K562 (cell line): ENCODE results near the gene APC.

Experiments
- CBFB ChIP-seq: sonication (generic); formaldehyde crosslinking; IDR thresholded peaks from 2 replicates; pipeline ENCODE4 v1.4.0; 2020; ENCODE audit warnings: mild to moderate bottlenecking, missing genetic modification reagents
- FOSL1 ChIP-seq: fragments of 200-800 bp; sonication (Bioruptor generic); conservative IDR thresholded peaks from 2 replicates; pipeline ENCODE4 v1.6.1; 2016; ENCODE audit warnings: missing genetic modification characterization, missing compliant biosample characterization
- HSF4 ChIP-seq: fragments of 250-450 bp; sonication (Bioruptor Pico); IDR thresholded peaks from 2 replicates; pipeline ENCODE4 v2.1.2; 2022; ENCODE audit warnings: mild to moderate bottlenecking, moderate library complexity, borderline replicate concordance
- NRF1 ChIP-seq, 2 experiments: fragments of 450-650 bp; IDR thresholded peaks in 1 of 2; conservative IDR thresholded peaks in 1 of 2; 2 replicates each; pipeline ENCODE4 v1.6.1; 2014; ENCODE audit warnings: mild to moderate bottlenecking in 2 of 2
- POLR2AphosphoS5 ChIP-seq: IDR thresholded peaks from 2 replicates; pipeline ENCODE4 v1.6.1; 2011; ENCODE audit warnings: mild to moderate bottlenecking, low read depth, low read length, moderate library complexity; ENCODE audit not compliant: control insufficient read depth, insufficient read depth
- RBM17 ChIP-seq: fragments of 200-400 bp; formaldehyde crosslinking; IDR thresholded peaks from 2 replicates; pipeline ENCODE4 v1.6.1; 2017; ENCODE audit warnings: low read depth, mild to moderate bottlenecking, low read length, borderline replicate concordance
- TAF1 ChIP-seq: IDR thresholded peaks from 2 replicates; pipeline ENCODE4 v1.6.1; 2011; ENCODE audit warnings: mild to moderate bottlenecking, low read length, moderate library complexity; ENCODE audit not compliant: insufficient read depth, control insufficient read depth, severe bottlenecking; ENCODE audit errors: extremely low read depth

DNA sequence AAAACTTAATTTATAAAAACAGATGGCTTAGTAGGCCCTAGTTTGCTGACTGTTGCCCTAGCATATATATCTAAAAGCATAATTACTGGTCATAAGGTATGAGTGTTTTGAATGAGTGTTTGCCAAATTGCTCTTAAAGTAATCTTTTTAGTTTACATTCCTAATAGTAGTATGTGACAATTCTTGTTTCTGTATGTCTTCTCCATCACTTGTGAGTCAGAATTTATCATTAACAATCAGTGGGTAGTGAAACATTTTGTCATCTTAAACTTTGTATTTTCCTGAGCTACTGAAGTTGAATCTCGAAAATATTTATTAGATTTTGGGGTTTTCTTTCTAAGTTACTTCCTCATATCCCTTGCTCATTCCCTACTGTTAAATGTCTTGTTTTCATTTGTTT, 49.6 kb downstream of the APC start:
- TF ChIP-seq HSF4 (CRISPR knock-in tag) (no peak), CBFB (no peak), POLR2AphosphoS5 (no peak), FOSL1 (tag) (no peak), RBM17 (no peak), NRF1 (conservative IDR thresholded peaks at IDR 0.05 in 1 of 2, IDR thresholded peaks at IDR 0.05 in 1 of 2) (no peak), TAF1 (no peak)
